ENCODE results near the gene NFIB. TPM values are rescaled to one million over a fixed set of nuclear protein-coding genes. Genes with fewer than 3 reads are reported as not detected.

Gene NFIB
- total and polyA plus RNA-seq, 2 donors (not counting 1 experiment from before 2014, with no cell fraction given), result 29.3 to 36.3 TPM

- Histone ChIP-seq H3K27ac (ENCODE audit: insufficient read depth, low read length) (no peak overlapping the region), H3K79me2 (ENCODE audit: control insufficient read depth, insufficient read depth, low read length) (no peaks in the 10 kb centered on the region), H3K4me2 (ENCODE audit: extremely low read depth, insufficient read depth, low read length) (no peak overlapping the region), H3K4me3 (replicated peaks in 1 of 4; ENCODE audit: control extremely low read depth in 1 of 4, insufficient read depth in 1 of 4, low read depth in 3 of 4, low read length in 4 of 4) (no peak overlapping the region), H3K27me3 (ENCODE audit: control insufficient read depth, insufficient read depth, low read length) (no peaks in the 10 kb centered on the region), H3K9ac (ENCODE audit: insufficient read depth, low read length) (no peak overlapping the region), H3K4me1 (ENCODE audit: control insufficient read depth, extremely low read depth, insufficient read depth, low read length) (no peaks in the 10 kb centered on the region), H4K20me1 (ENCODE audit: control insufficient read depth, extremely low read depth, insufficient read depth, low read length) (no peaks in the 10 kb centered on the region), H3K9me3 (ENCODE audit: control insufficient read depth, insufficient read depth, low read depth, low read length) (no peaks in the 10 kb centered on the region), H2AFZ (ENCODE audit: low read length) (no peak overlapping the region), H3K36me3 (ENCODE audit: control insufficient read depth, insufficient read depth, low read length) (no peaks in the 10 kb centered on the region)
- DNase-seq (ENCODE audit: low read depth in 2 of 2), result peak in 1 of 2 donors; percentile 49
- TF ChIP-seq EZH2 (IDR thresholded peaks at IDR 0.05; ENCODE audit: low read length, missing control alignments), result no peak
- no peak for TF ChIP-seq CTCF (conservative IDR thresholded peaks at IDR 0.05 in 1 of 2, IDR thresholded peaks at IDR 0.05 in 1 of 2; ENCODE audit: low read depth in 1 of 2, low read length in 2 of 2)
These were observed 51.1 kb downstream of the NFIB start for GRCh38 chr9:14262827-14263226.

GRCh38 chr9:14261616-14262015 is 52.3 kb downstream of the NFIB start:
- H3K9me3 ChIP-seq (ENCODE audit: control insufficient read depth, insufficient read depth, low read depth, low read length), result no peaks in the 10 kb centered on the region
- no peak overlapping the region for H3K4me2 ChIP-seq (ENCODE audit: extremely low read depth, insufficient read depth, low read length)
- H3K4me3 ChIP-seq (replicated peaks in 1 of 4; ENCODE audit: control extremely low read depth in 1 of 4, insufficient read depth in 1 of 4, low read depth in 3 of 4, low read length in 4 of 4), result no peak overlapping the region
- no peaks in the 10 kb centered on the region for H3K36me3 ChIP-seq (ENCODE audit: control insufficient read depth, insufficient read depth, low read length)
- H3K27me3 ChIP-seq (ENCODE audit: control insufficient read depth, insufficient read depth, low read length), result no peaks in the 10 kb centered on the region
- H2AFZ ChIP-seq (ENCODE audit: low read length), result no peak overlapping the region
- no peak overlapping the region for H3K27ac ChIP-seq (ENCODE audit: insufficient read depth, low read length)
- H3K9ac ChIP-seq (ENCODE audit: insufficient read depth, low read length), result no peak overlapping the region
- no peak for TF ChIP-seq EZH2 (IDR thresholded peaks at IDR 0.05; ENCODE audit: low read length, missing control alignments)
- TF ChIP-seq CTCF (conservative IDR thresholded peaks at IDR 0.05 in 1 of 2, IDR thresholded peaks at IDR 0.05 in 1 of 2; ENCODE audit: low read depth in 1 of 2, low read length in 2 of 2), result no peak
- H4K20me1 ChIP-seq (ENCODE audit: control insufficient read depth, extremely low read depth, insufficient read depth, low read length), result no peaks in the 10 kb centered on the region
- H3K79me2 ChIP-seq (ENCODE audit: control insufficient read depth, insufficient read depth, low read length), result no peaks in the 10 kb centered on the region
- no peak for DNase-seq (ENCODE audit: low read depth in 2 of 2)
- peaks cover under 1% of the 10 kb centered on the region for H3K4me1 ChIP-seq (ENCODE audit: control insufficient read depth, extremely low read depth, insufficient read depth, low read length)

- H2AFZ ChIP-seq (ENCODE audit: low read length), result no peak overlapping the region
- H3K9ac ChIP-seq (ENCODE audit: insufficient read depth, low read length), result no peak overlapping the region
- no peak overlapping the region for H3K27ac ChIP-seq (ENCODE audit: insufficient read depth, low read length)
- no peaks in the 10 kb centered on the region for H3K79me2 ChIP-seq (ENCODE audit: control insufficient read depth, insufficient read depth, low read length)
- peaks cover 4% of the 10 kb centered on the region for H3K4me1 ChIP-seq (ENCODE audit: control insufficient read depth, extremely low read depth, insufficient read depth, low read length)
- no peak overlapping the region for H3K4me2 ChIP-seq (ENCODE audit: extremely low read depth, insufficient read depth, low read length)
- H3K4me3 ChIP-seq (replicated peaks in 1 of 4; ENCODE audit: control extremely low read depth in 1 of 4, insufficient read depth in 1 of 4, low read depth in 3 of 4, low read length in 4 of 4), result no peak overlapping the region
- H3K9me3 ChIP-seq (ENCODE audit: control insufficient read depth, insufficient read depth, low read depth, low read length), result no peaks in the 10 kb centered on the region
- no peaks in the 10 kb centered on the region for H4K20me1 ChIP-seq (ENCODE audit: control insufficient read depth, extremely low read depth, insufficient read depth, low read length)
- DNase-seq (ENCODE audit: low read depth in 2 of 2), result peak in 1 of 2 donors; percentile 14
- H3K36me3 ChIP-seq (ENCODE audit: control insufficient read depth, insufficient read depth, low read length), result no peaks in the 10 kb centered on the region
- no peaks in the 10 kb centered on the region for H3K27me3 ChIP-seq (ENCODE audit: control insufficient read depth, insufficient read depth, low read length)
- TF ChIP-seq EZH2 (IDR thresholded peaks at IDR 0.05; ENCODE audit: low read length, missing control alignments), result no peak
- TF ChIP-seq CTCF (conservative IDR thresholded peaks at IDR 0.05 in 1 of 2, IDR thresholded peaks at IDR 0.05 in 1 of 2; ENCODE audit: low read depth in 1 of 2, low read length in 2 of 2), result no peak
These were observed 53.8 kb downstream of the NFIB start for GRCh38 chr9:14260101-14260500.
